K562 (cell line): ENCODE results near the gene AKAP12. TPM values are rescaled to one million over a fixed set of nuclear protein-coding genes. Genes with fewer than 3 reads are reported as not detected.

Source experiments
- CREBBP ChIP-seq: IDR thresholded peaks from one replicate; pipeline ENCODE4 v1.6.1; 2012; ENCODE audit warnings: low read depth, mild to moderate bottlenecking, control low read depth, inconsistent platforms, low read length
- CTBP1 ChIP-seq: fragments of 450-650 bp; IDR thresholded peaks from 2 replicates; pipeline ENCODE4 v1.6.1; 2016; ENCODE audit warnings: borderline replicate concordance
- DNMT1 ChIP-seq: fragments of 450-650 bp; IDR thresholded peaks from 2 replicates; pipeline ENCODE4 v1.6.1; 2016; ENCODE audit warnings: antibody characterized with exemption, mild to moderate bottlenecking
- HCFC1 ChIP-seq: IDR thresholded peaks from 2 replicates; pipeline ENCODE4 v1.6.1; 2012; ENCODE audit warnings: low read depth, low read length, improper control_type of control experiment
- L3MBTL2 ChIP-seq: fragments of 450-650 bp; IDR thresholded peaks from 2 replicates; pipeline ENCODE4 v1.6.1; 2016; ENCODE audit warnings: mild to moderate bottlenecking, moderate library complexity
- MIER1 ChIP-seq: fragments of 450-650 bp; IDR thresholded peaks from 2 replicates; pipeline ENCODE4 v1.6.1; 2016; ENCODE audit warnings: antibody characterized with exemption, mild to moderate bottlenecking, low read depth
- MTA3 ChIP-seq: fragments of 450-650 bp; formaldehyde crosslinking; IDR thresholded peaks from 2 replicates; pipeline ENCODE4 v1.6.1; 2017; ENCODE audit warnings: mild to moderate bottlenecking, borderline replicate concordance
- NCOA2 ChIP-seq, 2 experiments: fragments of 450-650 bp; IDR thresholded peaks; 2 replicates each; pipeline ENCODE4 v1.6.1; 2018; ENCODE audit warnings: mild to moderate bottlenecking in 2 of 2, moderate library complexity in 1 of 2; ENCODE audit not compliant: partially characterized antibody in 2 of 2
- NUFIP1 ChIP-seq: fragments of 450-650 bp; IDR thresholded peaks from 2 replicates; pipeline ENCODE4 v1.6.1; 2018; ENCODE audit not compliant: partially characterized antibody
- POLR2A ChIP-seq: fragments of 450-650 bp; conservative IDR thresholded peaks from 2 replicates; pipeline ENCODE4 v1.6.1; 2016
- ZC3H8 ChIP-seq: fragments of 450-650 bp; IDR thresholded peaks from 2 replicates; pipeline ENCODE4 v1.6.1; 2017
- ZFPM2 ChIP-seq: fragments of 250-450 bp; sonication (Bioruptor Pico); IDR thresholded peaks from 2 replicates; pipeline ENCODE4 v1.5.1; 2022; ENCODE audit warnings: mild to moderate bottlenecking
- ZFX ChIP-seq: sonication (generic); formaldehyde crosslinking; IDR thresholded peaks from 2 replicates; pipeline ENCODE4 v1.8.0; 2022; ENCODE audit warnings: mild to moderate bottlenecking, missing genetic modification reagents, moderate library complexity
- ZKSCAN3 ChIP-seq: fragments of 250-450 bp; sonication (Bioruptor Pico); IDR thresholded peaks from 2 replicates; pipeline ENCODE4 v1.4.0; 2020
- ZNF174 ChIP-seq: fragments of 250-450 bp; sonication (Bioruptor Pico); IDR thresholded peaks from 2 replicates; pipeline ENCODE4 v1.4.0; 2020; ENCODE audit warnings: mild to moderate bottlenecking
- ZNF384 ChIP-seq: IDR thresholded peaks from 2 replicates; pipeline ENCODE4 v1.6.1; 2012; ENCODE audit warnings: low read depth, low read length, improper control_type of control experiment
- polyA plus RNA-seq, 8 experiments: library from polyadenylated mRNA; depleted of rRNA in 4 of 8; stranded (reverse) in 5 of 8; unstranded in 3 of 8; fragments of >200 nt; fragmentation: Nextera tagmentation in 2 of 8; fragmentation: Illumina TruSeq in 1 of 8; extraction: Ambion mirVana in 2 of 8; extraction: Trizol in 1 of 8; gene quantifications; 2 replicates each; pipeline versions ENCODE4 v1.2.1 to v1.2.3, GENCODE V29; 2011 to 2014; ENCODE audit warnings: inconsistent platforms in 1 of 8, missing spikeins in 1 of 8
- total RNA-seq, 7 experiments: library from RNA; depleted of rRNA in 6 of 7; stranded (reverse); fragments of >200 nt in 6 of 7; fragmentation: Illumina TruSeq in 2 of 7; extraction: Trizol in 2 of 7; gene quantifications; 2 replicates each; pipeline versions ENCODE4 v1.2.1 to v1.2.3, GENCODE V29; 2011 to 2021; ENCODE audit warnings: low replicate concordance in 1 of 7
- TF ChIP-seq, protein P1 (sequence below): fragments of 250-450 bp; sonication (Bioruptor Pico); IDR thresholded peaks from 2 replicates; pipeline ENCODE4 v1.4.0; 2020; ENCODE audit warnings: mild to moderate bottlenecking, moderate library complexity
- TF ChIP-seq, protein P2 (sequence below): sonication (generic); formaldehyde crosslinking; IDR thresholded peaks from 2 replicates; pipeline ENCODE4 v1.8.0; 2022; ENCODE audit warnings: mild to moderate bottlenecking, missing genetic modification reagents
- TF ChIP-seq, protein P3 (sequence below), 2 experiments: fragments of 450-650 bp; conservative IDR thresholded peaks; 2 replicates each; pipeline ENCODE4 v1.6.1; 2017; ENCODE audit warnings: mild to moderate bottlenecking in 2 of 2, moderate library complexity in 2 of 2
- TF ChIP-seq, protein P4 (sequence below): fragments of 250-450 bp; sonication (Bioruptor Pico); IDR thresholded peaks from 2 replicates; pipeline ENCODE4 v1.4.0; 2020; ENCODE audit warnings: mild to moderate bottlenecking, moderate library complexity
- TF ChIP-seq, protein P5 (sequence below): fragments of 450-650 bp; formaldehyde crosslinking; IDR thresholded peaks from 2 replicates; pipeline ENCODE4 v1.4.0; 2022; ENCODE audit warnings: missing genetic modification characterization
- TF ChIP-seq, protein P6 (sequence below): sonication (generic); formaldehyde crosslinking; IDR thresholded peaks from 2 replicates; pipeline ENCODE4 v1.9.0; 2022; ENCODE audit warnings: mild to moderate bottlenecking, missing genetic modification reagents

Gene AKAP12
- total and polyA plus RNA-seq, 9 of the 15 experiments (the other 6 are each of a cell fraction or from before 2014, with no cell fraction given) = 0.08 to 2.0 (median 0.62) TPM

DNA sequence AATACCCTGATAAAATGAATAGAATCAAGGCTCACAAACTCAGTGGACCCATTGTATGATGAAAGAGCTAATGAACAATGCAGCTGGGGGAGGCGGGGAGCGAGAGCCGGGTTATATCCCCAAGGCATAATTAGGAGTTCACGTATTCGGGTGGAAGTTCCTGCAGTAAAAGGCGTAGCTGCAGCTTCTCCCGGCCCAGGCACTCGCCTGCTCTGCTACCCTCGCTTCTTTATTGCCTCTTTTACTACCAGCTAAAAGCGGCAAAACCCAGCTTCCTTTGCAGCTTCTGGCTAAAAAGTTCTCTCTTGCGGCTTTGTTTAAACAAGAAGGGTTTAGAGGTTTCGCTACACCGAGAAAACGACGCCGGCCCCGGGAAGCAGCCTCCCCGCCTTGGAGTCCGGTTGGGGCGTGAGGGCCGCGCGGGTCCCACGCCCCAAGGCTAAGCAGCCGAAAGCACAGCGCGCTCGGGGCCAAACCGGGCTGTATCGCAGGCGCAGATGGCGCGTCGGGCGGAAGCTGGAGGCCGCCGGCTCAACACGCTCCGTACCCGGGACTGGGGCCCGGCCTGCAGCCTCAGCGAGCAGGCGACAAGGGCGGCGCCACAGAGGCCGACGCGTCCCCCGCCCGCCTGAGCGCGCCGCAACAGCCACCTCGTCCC, 150.0 kb downstream of the AKAP12 start (continued):
- TF ChIP-seq, protein P1, sequence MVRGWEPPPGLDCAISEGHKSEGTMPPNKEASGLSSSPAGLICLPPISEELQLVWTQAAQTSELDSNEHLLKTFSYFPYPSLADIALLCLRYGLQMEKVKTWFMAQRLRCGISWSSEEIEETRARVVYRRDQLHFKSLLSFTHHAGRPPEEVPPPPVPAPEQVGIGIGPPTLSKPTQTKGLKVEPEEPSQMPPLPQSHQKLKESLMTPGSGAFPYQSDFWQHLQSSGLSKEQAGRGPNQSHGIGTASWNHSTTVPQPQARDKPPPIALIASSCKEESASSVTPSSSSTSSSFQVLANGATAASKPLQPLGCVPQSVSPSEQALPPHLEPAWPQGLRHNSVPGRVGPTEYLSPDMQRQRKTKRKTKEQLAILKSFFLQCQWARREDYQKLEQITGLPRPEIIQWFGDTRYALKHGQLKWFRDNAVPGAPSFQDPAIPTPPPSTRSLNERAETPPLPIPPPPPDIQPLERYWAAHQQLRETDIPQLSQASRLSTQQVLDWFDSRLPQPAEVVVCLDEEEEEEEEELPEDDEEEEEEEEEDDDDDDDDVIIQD = no peak
- 0 out of 2 replicates have a peak, but pooled peaks have one; percentile 49 for TF ChIP-seq ZC3H8
- TF ChIP-seq, protein P2, sequence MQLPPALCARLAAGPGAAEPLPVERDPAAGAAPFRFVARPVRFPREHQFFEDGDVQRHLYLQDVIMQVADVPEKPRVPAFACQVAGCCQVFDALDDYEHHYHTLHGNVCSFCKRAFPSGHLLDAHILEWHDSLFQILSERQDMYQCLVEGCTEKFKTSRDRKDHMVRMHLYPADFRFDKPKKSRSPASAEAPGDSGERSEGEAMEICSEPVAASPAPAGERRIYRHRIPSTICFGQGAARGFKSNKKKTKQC = no peak; the same call in 1 of the 2 replicates
- TF ChIP-seq NUFIP1 = no peak
- no peak for TF ChIP-seq ZNF174 (CRISPR knock-in tag)
- TF ChIP-seq, protein P3, sequence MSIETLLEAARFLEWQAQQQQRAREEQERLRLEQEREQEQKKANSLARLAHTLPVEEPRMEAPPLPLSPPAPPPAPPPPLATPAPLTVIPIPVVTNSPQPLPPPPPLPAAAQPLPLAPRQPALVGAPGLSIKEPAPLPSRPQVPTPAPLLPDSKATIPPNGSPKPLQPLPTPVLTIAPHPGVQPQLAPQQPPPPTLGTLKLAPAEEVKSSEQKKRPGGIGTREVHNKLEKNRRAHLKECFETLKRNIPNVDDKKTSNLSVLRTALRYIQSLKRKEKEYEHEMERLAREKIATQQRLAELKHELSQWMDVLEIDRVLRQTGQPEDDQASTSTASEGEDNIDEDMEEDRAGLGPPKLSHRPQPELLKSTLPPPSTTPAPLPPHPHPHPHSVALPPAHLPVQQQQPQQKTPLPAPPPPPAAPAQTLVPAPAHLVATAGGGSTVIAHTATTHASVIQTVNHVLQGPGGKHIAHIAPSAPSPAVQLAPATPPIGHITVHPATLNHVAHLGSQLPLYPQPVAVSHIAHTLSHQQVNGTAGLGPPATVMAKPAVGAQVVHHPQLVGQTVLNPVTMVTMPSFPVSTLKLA (conservative IDR thresholded peaks at IDR 0.05) = peak; percentile 13 to 17; a peak in 3 of 4 replicates
- TF ChIP-seq, protein P4, sequence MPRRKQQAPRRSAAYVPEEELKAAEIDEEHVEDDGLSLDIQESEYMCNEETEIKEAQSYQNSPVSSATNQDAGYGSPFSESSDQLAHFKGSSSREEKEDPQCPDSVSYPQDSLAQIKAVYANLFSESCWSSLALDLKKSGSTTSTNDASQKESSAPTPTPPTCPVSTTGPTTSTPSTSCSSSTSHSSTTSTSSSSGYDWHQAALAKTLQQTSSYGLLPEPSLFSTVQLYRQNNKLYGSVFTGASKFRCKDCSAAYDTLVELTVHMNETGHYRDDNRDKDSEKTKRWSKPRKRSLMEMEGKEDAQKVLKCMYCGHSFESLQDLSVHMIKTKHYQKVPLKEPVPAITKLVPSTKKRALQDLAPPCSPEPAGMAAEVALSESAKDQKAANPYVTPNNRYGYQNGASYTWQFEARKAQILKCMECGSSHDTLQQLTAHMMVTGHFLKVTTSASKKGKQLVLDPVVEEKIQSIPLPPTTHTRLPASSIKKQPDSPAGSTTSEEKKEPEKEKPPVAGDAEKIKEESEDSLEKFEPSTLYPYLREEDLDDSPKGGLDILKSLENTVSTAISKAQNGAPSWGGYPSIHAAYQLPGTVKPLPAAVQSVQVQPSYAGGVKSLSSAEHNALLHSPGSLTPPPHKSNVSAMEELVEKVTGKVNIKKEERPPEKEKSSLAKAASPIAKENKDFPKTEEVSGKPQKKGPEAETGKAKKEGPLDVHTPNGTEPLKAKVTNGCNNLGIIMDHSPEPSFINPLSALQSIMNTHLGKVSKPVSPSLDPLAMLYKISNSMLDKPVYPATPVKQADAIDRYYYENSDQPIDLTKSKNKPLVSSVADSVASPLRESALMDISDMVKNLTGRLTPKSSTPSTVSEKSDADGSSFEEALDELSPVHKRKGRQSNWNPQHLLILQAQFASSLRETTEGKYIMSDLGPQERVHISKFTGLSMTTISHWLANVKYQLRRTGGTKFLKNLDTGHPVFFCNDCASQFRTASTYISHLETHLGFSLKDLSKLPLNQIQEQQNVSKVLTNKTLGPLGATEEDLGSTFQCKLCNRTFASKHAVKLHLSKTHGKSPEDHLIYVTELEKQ (CRISPR knock-in tag) = no peak
- no peak for TF ChIP-seq CTBP1
- no peak for TF ChIP-seq ZNF384
- TF ChIP-seq HCFC1 = 0 out of 2 replicates have a peak, but pooled peaks have one; percentile 7
- TF ChIP-seq, protein P5, sequence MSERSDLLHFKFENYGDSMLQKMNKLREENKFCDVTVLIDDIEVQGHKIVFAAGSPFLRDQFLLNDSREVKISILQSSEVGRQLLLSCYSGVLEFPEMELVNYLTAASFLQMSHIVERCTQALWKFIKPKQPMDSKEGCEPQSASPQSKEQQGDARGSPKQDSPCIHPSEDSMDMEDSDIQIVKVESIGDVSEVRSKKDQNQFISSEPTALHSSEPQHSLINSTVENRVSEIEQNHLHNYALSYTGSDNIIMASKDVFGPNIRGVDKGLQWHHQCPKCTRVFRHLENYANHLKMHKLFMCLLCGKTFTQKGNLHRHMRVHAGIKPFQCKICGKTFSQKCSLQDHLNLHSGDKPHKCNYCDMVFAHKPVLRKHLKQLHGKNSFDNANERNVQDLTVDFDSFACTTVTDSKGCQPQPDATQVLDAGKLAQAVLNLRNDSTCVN (CRISPR knock-in tag) = no peak
- TF ChIP-seq ZFPM2 (CRISPR knock-in tag) = no peak
- no peak for TF ChIP-seq ZKSCAN3 (CRISPR knock-in tag)
- no peak for TF ChIP-seq CREBBP
- TF ChIP-seq ZFX = peak; percentile 93
- peak; percentile 91 for TF ChIP-seq POLR2A
- peak; percentile 81; the same call in 1 of the 2 replicates for TF ChIP-seq MTA3
- TF ChIP-seq NCOA2 (IDR thresholded peaks at IDR 0.05; ENCODE audit: partially characterized antibody in 2 of 2) = no peak
- TF ChIP-seq L3MBTL2 = peak; percentile 77
- no peak for TF ChIP-seq MIER1
- TF ChIP-seq, protein P6, sequence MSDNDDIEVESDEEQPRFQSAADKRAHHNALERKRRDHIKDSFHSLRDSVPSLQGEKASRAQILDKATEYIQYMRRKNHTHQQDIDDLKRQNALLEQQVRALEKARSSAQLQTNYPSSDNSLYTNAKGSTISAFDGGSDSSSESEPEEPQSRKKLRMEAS (CRISPR knock-in tag) = peak; percentile 79
- TF ChIP-seq DNMT1 = no peak
